WTC11 (cell line): Measurements from ENCODE around the gene CCDC30. TPM values are rescaled to one million over a fixed set of nuclear protein-coding genes. Genes with fewer than 3 reads are reported as not detected.
A peak's percentile ranks its signal among the peaks of the same experiment; 100 is the strongest.

Experiments used
- ATAC-seq: fragments of 200-7000 bp; cut with Tn5 transposase; 2 replicates; pipeline ENCODE4 v1.10.0; 2021; ENCODE audit warnings: mild to moderate bottlenecking, moderate library complexity
- CTCF ChIA-PET: fragments of 300-600 bp; sonication (Branson Sonifier 250); formaldehyde crosslinking; loops from one replicate; lab custom pipeline; 2021; ENCODE audit warnings: antibody characterized with exemption; lab: Charles Lee
- POLR2A ChIA-PET: fragments of 350-600 bp; sonication (Branson Sonifier 250); formaldehyde crosslinking; loops from one replicate; lab custom pipeline; 2021; ENCODE audit warnings: antibody characterized with exemption; lab: Charles Lee
- DNase-seq: peaks from one replicate; pipeline ENCODE4 v3.0.0; 2021; ENCODE audit warnings: low spot score
- H3K27ac Mint-ChIP-seq: 2 replicates; pipeline ENCODE4 v1.8.0; 2021; ENCODE audit warnings: mixed read lengths
- H3K27me3 Mint-ChIP-seq: 2 replicates; pipeline ENCODE4 v1.8.0; 2021; ENCODE audit warnings: low read depth, mild to moderate bottlenecking, moderate library complexity, mixed read lengths
- H3K36me3 Mint-ChIP-seq: 2 replicates; pipeline ENCODE4 v1.8.0; 2021; ENCODE audit warnings: mixed read lengths
- H3K4me1 Mint-ChIP-seq: 2 replicates; pipeline ENCODE4 v1.8.0; 2022; ENCODE audit warnings: mixed read lengths
- H3K4me3 Mint-ChIP-seq: 2 replicates; pipeline ENCODE4 v1.8.0; 2021; ENCODE audit warnings: mild to moderate bottlenecking, moderate library complexity, mixed read lengths
- H3K9me3 Mint-ChIP-seq: 2 replicates; pipeline ENCODE4 v1.8.0; 2021; ENCODE audit warnings: mixed read lengths
- CBFB ChIP-seq: sonication (generic); formaldehyde crosslinking; IDR thresholded peaks from 2 replicates; pipeline ENCODE4 v1.8.1; 2022; ENCODE audit warnings: mild to moderate bottlenecking, low read depth, missing genetic modification reagents
- ELF4 ChIP-seq: sonication (generic); formaldehyde crosslinking; IDR thresholded peaks from 2 replicates; pipeline ENCODE4 v1.8.1; 2022; ENCODE audit warnings: low read depth, mild to moderate bottlenecking, moderate library complexity, missing genetic modification reagents
- FOXK1 ChIP-seq: sonication (generic); formaldehyde crosslinking; IDR thresholded peaks from 2 replicates; pipeline ENCODE4 v1.8.0; 2022; ENCODE audit warnings: mild to moderate bottlenecking, moderate library complexity, missing genetic modification reagents
- GRHL2 ChIP-seq: fragments of 250-450 bp; sonication (Bioruptor Pico); IDR thresholded peaks from 2 replicates; pipeline ENCODE4 v1.8.0; 2022; ENCODE audit warnings: mild to moderate bottlenecking, moderate library complexity; ENCODE audit not compliant: insufficient replicate concordance, severe bottlenecking
- IRF1 ChIP-seq: sonication (generic); formaldehyde crosslinking; IDR thresholded peaks from 2 replicates; pipeline ENCODE4 v1.8.0; 2023; ENCODE audit warnings: missing genetic modification reagents
- IRF2 ChIP-seq: sonication (generic); formaldehyde crosslinking; IDR thresholded peaks from 2 replicates; pipeline ENCODE4 v1.8.0; 2022; ENCODE audit warnings: low read depth, missing genetic modification reagents, borderline replicate concordance
- JUN ChIP-seq: sonication (generic); formaldehyde crosslinking; IDR thresholded peaks from 2 replicates; pipeline ENCODE4 v1.8.0; 2023; ENCODE audit warnings: mild to moderate bottlenecking, missing genetic modification reagents
- MAX ChIP-seq: sonication (generic); formaldehyde crosslinking; IDR thresholded peaks from 2 replicates; pipeline ENCODE4 v1.8.0; 2022; ENCODE audit warnings: mild to moderate bottlenecking, missing genetic modification reagents
- MYBL2 ChIP-seq: sonication (generic); formaldehyde crosslinking; IDR thresholded peaks from 2 replicates; pipeline ENCODE4 v1.8.1; 2023; ENCODE audit warnings: mild to moderate bottlenecking, moderate library complexity, missing genetic modification reagents
- NFATC4 ChIP-seq: fragments of 250-450 bp; sonication (Bioruptor Pico); IDR thresholded peaks from 2 replicates; pipeline ENCODE4 v1.9.0; 2021; ENCODE audit warnings: mild to moderate bottlenecking
- NFE2L1 ChIP-seq: sonication (generic); formaldehyde crosslinking; IDR thresholded peaks from 2 replicates; pipeline ENCODE4 v1.8.1; 2023; ENCODE audit warnings: missing genetic modification reagents
- NR3C1 ChIP-seq: sonication (generic); formaldehyde crosslinking; conservative IDR thresholded peaks from 2 replicates; pipeline ENCODE4 v1.8.1; 2023; ENCODE audit warnings: low read depth, mild to moderate bottlenecking, missing genetic modification reagents
- PRDM15 ChIP-seq: sonication (generic); formaldehyde crosslinking; IDR thresholded peaks from 2 replicates; pipeline ENCODE4 v1.8.0; 2022; ENCODE audit warnings: missing genetic modification reagents
- RELA ChIP-seq: sonication (generic); formaldehyde crosslinking; IDR thresholded peaks from 2 replicates; pipeline ENCODE4 v1.8.1; 2022; ENCODE audit warnings: missing genetic modification reagents, mild to moderate bottlenecking, borderline replicate concordance
- RORB ChIP-seq: fragments of 250-450 bp; sonication (Bioruptor Pico); IDR thresholded peaks from 2 replicates; pipeline ENCODE4 v1.9.0; 2021; ENCODE audit warnings: mild to moderate bottlenecking
- SMAD3 ChIP-seq: sonication (generic); formaldehyde crosslinking; IDR thresholded peaks from 2 replicates; pipeline ENCODE4 v1.8.0; 2022; ENCODE audit warnings: missing genetic modification reagents, mild to moderate bottlenecking, borderline replicate concordance
- TCF7 ChIP-seq: sonication (generic); formaldehyde crosslinking; IDR thresholded peaks from 2 replicates; pipeline ENCODE4 v1.8.0; 2022; ENCODE audit warnings: mild to moderate bottlenecking, low read depth, missing genetic modification reagents, moderate library complexity
- USF1 ChIP-seq: sonication (generic); formaldehyde crosslinking; IDR thresholded peaks from 2 replicates; pipeline ENCODE4 v1.8.0; 2022; ENCODE audit warnings: mild to moderate bottlenecking, missing genetic modification reagents
- ZNF121 ChIP-seq: sonication (generic); formaldehyde crosslinking; IDR thresholded peaks from 2 replicates; pipeline ENCODE4 v1.8.0; 2023; ENCODE audit warnings: missing genetic modification reagents
- ZNF232 ChIP-seq: sonication (generic); formaldehyde crosslinking; IDR thresholded peaks from 2 replicates; pipeline ENCODE4 v1.8.0; 2022; ENCODE audit warnings: mild to moderate bottlenecking, missing genetic modification reagents
- ZNF263 ChIP-seq: sonication (generic); formaldehyde crosslinking; IDR thresholded peaks from 2 replicates; pipeline ENCODE4 v1.8.1; 2022; ENCODE audit warnings: low read depth, mild to moderate bottlenecking, moderate library complexity, missing genetic modification reagents
- ZNF416 ChIP-seq: fragments of 250-450 bp; sonication (Bioruptor Pico); IDR thresholded peaks from 2 replicates; pipeline ENCODE4 v1.9.0; 2021; ENCODE audit warnings: mild to moderate bottlenecking, inconsistent platforms
- total RNA-seq: library from RNA; stranded (reverse); gene quantifications from 3 replicates; pipeline ENCODE4 v1.2.3, GENCODE V29; 2021
- TF ChIP-seq, protein P1 (sequence below): fragments of 250-450 bp; sonication (Bioruptor Pico); conservative IDR thresholded peaks from 2 replicates; pipeline ENCODE4 v1.9.0; 2021; ENCODE audit warnings: mild to moderate bottlenecking
- TF ChIP-seq, protein P2 (sequence below): sonication (generic); formaldehyde crosslinking; conservative IDR thresholded peaks from 2 replicates; pipeline ENCODE4 v1.8.1; 2022; ENCODE audit warnings: mild to moderate bottlenecking, missing genetic modification reagents

The CCDC30 gene
- total RNA-seq, 1 experiment from 2014 or later, result 0.92 TPM

GRCh38 chr1:42477775-42478174, 14.7 kb downstream of the CCDC30 start (continued):
- TF ChIP-seq IRF1, result no peak
- TF ChIP-seq NFATC4 (CRISPR knock-in tag), result no peak
- TF ChIP-seq JUN (CRISPR knock-in tag), result no peak
- no peak for TF ChIP-seq FOXK1
- TF ChIP-seq NFE2L1 (CRISPR knock-in tag), result no peak

- Mint-ChIP-seq H3K36me3 (no peaks in the 10 kb centered on the region), H3K9me3 (no peaks in the 10 kb centered on the region), H3K4me3 (no peak overlapping the region), H3K27ac (no peak overlapping the region), H3K27me3 (no peaks in the 10 kb centered on the region), H3K4me1 (0 out of 2 replicates have a peak, but pooled peaks cover 2% of the 10 kb centered on the region)
- TF ChIP-seq CBFB (CRISPR knock-in tag), result no peak
- TF ChIP-seq RORB, result no peak
- no peak for TF ChIP-seq ELF4
- TF ChIP-seq SMAD3, result no peak
- TF ChIP-seq NR3C1 (CRISPR knock-in tag), result no peak
- no peak for TF ChIP-seq PRDM15 (CRISPR knock-in tag)
- no peak for TF ChIP-seq TCF7 (CRISPR knock-in tag)
- TF ChIP-seq ZNF416 (CRISPR knock-in tag), result no peak
- TF ChIP-seq NFATC4 (CRISPR knock-in tag), result no peak
- no peak for TF ChIP-seq ZNF121
- no peak for TF ChIP-seq MYBL2 (CRISPR knock-in tag)
- no peak for TF ChIP-seq ZNF263 (CRISPR knock-in tag)
- no peak for TF ChIP-seq RELA (CRISPR knock-in tag)
- no peak for TF ChIP-seq IRF2 (CRISPR knock-in tag)
- no peak for TF ChIP-seq ZNF232 (CRISPR knock-in tag)
- ChIA-PET POLR2A (no interaction called here), CTCF (interaction anchor here (0.9 to 1.1 kb wide), 2 partner anchors 17 to 57 kb away, joined by 3 to 4 read pairs; no protein-coding TSS in a partner anchor)
- ATAC-seq, result peak; percentile 100
- DNase-seq, result no peak
These were observed 16.5 kb downstream of the CCDC30 start for GRCh38 chr1:42479621-42480020.

DNA sequence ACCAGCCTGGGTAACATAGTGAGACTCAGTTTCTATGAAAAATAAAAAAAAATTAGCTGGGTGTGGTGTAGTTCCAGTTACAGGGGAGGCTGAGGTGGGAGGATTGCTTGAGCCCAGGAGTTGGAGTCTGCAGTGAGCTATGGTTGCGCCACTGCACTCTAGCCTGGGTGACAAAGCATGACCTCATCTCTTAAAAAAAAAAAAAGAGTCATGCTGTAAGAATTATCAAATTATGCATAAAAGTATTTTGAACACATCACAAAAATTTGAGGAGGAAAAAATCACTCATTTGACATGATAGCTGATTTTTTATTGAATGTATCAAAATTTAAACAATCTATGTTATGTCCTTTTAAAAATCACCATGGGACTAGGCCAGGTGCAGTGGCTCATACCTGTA, 17.8 kb downstream of the CCDC30 start:
- Mint-ChIP-seq H3K9me3 (no peaks in the 10 kb centered on the region), H3K36me3 (no peaks in the 10 kb centered on the region), H3K4me1 (0 out of 2 replicates have a peak, but pooled peaks cover 2% of the 10 kb centered on the region), H3K27ac (no peak overlapping the region), H3K27me3 (no peaks in the 10 kb centered on the region), H3K4me3 (no peak overlapping the region)
- DNase-seq (no peak), ATAC-seq (no peak)
- POLR2A ChIA-PET, result no interaction called here
- CTCF ChIA-PET, result interaction anchor here (0.7 kb wide), 1 partner anchor 307 kb away, joined by 3 read pairs; no protein-coding TSS in a partner anchor
- TF ChIP-seq RORB, result no peak
- no peak for TF ChIP-seq USF1 (CRISPR knock-in tag)
- TF ChIP-seq MAX (CRISPR knock-in tag), result no peak
- TF ChIP-seq, protein P1, sequence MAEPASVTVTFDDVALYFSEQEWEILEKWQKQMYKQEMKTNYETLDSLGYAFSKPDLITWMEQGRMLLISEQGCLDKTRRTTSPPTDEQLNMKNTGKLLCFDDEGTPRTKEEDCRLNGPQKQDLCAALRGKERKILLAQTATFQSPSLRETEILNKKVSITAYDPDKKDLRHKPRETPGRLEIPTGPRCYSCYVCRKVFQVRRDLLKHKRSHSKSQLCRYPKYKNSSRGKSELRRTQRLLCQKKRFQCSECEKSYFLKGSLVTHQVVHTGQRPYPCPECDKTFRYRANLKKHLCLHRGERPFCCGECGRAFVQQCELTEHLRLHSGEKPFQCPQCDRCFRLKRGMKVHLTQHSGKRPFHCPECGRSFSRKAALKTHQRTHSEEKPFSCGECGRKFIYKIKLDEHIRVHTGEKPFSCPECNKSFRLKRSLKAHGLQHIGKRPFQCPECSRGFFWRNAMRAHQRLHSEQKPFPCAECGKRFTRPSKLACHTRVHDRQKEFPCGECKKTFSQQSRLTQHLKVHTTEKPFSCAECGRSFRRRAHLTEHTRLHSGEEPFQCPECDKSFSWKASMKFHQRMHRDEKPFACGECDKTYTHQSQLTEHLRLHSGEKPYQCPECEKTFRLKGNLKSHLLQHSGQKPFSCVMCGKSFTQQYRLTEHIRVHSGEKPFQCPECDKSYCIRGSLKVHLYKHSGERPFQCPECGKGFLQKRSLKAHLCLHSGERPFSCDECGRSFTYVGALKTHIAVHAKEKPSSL (CRISPR knock-in tag), result no peak
- no peak for TF ChIP-seq IRF2 (CRISPR knock-in tag)
- TF ChIP-seq, protein P2, sequence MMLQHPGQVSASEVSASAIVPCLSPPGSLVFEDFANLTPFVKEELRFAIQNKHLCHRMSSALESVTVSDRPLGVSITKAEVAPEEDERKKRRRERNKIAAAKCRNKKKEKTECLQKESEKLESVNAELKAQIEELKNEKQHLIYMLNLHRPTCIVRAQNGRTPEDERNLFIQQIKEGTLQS (CRISPR knock-in tag), result no peak
- no peak for TF ChIP-seq GRHL2 (CRISPR knock-in tag)
- TF ChIP-seq PRDM15 (CRISPR knock-in tag), result no peak
